GM12878 (cell line): ENCODE results near the gene VGLL4. TPM values are rescaled to one million over a fixed set of nuclear protein-coding genes. Genes with fewer than 3 reads are reported as not detected.

Experiments
- ATAC-seq: fragments of 200-7000 bp; cut with Tn5 transposase; 3 replicates; pipeline ENCODE4 v1.9.1; 2020; ENCODE audit warnings: mild to moderate bottlenecking, moderate library complexity
- BruUV-seq: library from RNA; stranded (reverse); fragments of 400-500 nt; replicated peaks from 2 replicates; lab custom pipeline; 2021; lab: Mats Ljungman, UMichigan
- CTCF ChIA-PET: fragments of 300-600 bp; sonication (Branson Sonifier 250); formaldehyde crosslinking; extraction: SDS; loops from one replicate; lab custom pipeline; 2021; ENCODE audit warnings: inconsistent platforms; lab: Yijun Ruan, JAX
- POLR2A ChIA-PET: fragments of 350-600 bp; formaldehyde crosslinking; extraction: SDS; loops from one replicate; lab custom pipeline; 2021; ENCODE audit warnings: inconsistent platforms; lab: Charles Lee
- RAD21 ChIA-PET: fragments of 300-600 bp; sonication (Branson Sonifier 250); formaldehyde crosslinking; loops from one replicate; lab custom pipeline; 2023; ENCODE audit warnings: antibody characterized with exemption; ENCODE audit not compliant: unreplicated experiment; lab: Charles Lee
- SMC1A ChIA-PET: fragments of 300-600 bp; sonication (Branson Sonifier 250); formaldehyde crosslinking; loops from one replicate; lab custom pipeline; 2023; ENCODE audit not compliant: unreplicated experiment, uncharacterized antibody; lab: Charles Lee
- DNase-seq: peaks from one replicate; pipeline ENCODE4 v3.0.0-alpha.2; 2011; ENCODE audit warnings: low read depth, low spot score
- FAIRE-seq: peaks from 3 replicates; lab custom pipeline; 2011; peaks lifted over from hg19 to GRCh38; lab: Jason Lieb, UNC
- H2AFZ ChIP-seq: 2 replicates; pipeline ENCODE4 v1.6.0; 2011; ENCODE audit warnings: low read depth, low read length, control low read depth; ENCODE audit not compliant: control insufficient read depth
- H3K27ac ChIP-seq: 2 replicates; pipeline ENCODE4 v1.5.1; 2011; ENCODE audit warnings: control low read depth; ENCODE audit not compliant: control insufficient read depth, insufficient read depth
- H3K27me3 ChIP-seq, 2 experiments: replicated peaks in 1 of 2; 2 replicates each; pipeline versions ENCODE4 v1.6.0 to v1.6.1; 2011; ENCODE audit warnings: low read length in 1 of 2; ENCODE audit not compliant: control insufficient read depth in 2 of 2, insufficient read depth in 2 of 2
- H3K36me3 ChIP-seq, 2 experiments: 2 replicates each; pipeline ENCODE4 v1.5.1; 2011; ENCODE audit warnings: low read length in 1 of 2; ENCODE audit not compliant: control insufficient read depth in 2 of 2, insufficient read depth in 2 of 2
- H3K4me1 ChIP-seq: 2 replicates; pipeline ENCODE4 v1.6.1; 2011; ENCODE audit warnings: mild to moderate bottlenecking, low read length, moderate library complexity, mixed read lengths; ENCODE audit not compliant: control insufficient read depth, insufficient read depth
- H3K4me2 ChIP-seq: 2 replicates; pipeline ENCODE4 v1.6.0; 2011; ENCODE audit warnings: control low read depth; ENCODE audit not compliant: control insufficient read depth, insufficient read depth
- H3K4me3 ChIP-seq: fragments of 200-600 bp; sonication (generic); 2 replicates; pipeline ENCODE4 v1.5.1; 2016
- H3K79me2 ChIP-seq: 2 replicates; pipeline ENCODE4 v1.6.0; 2011; ENCODE audit warnings: low read length; ENCODE audit not compliant: control insufficient read depth, insufficient read depth
- H3K9ac ChIP-seq: 2 replicates; pipeline ENCODE4 v1.8.0; 2011; ENCODE audit warnings: low read length, control low read depth, mixed read lengths; ENCODE audit not compliant: control insufficient read depth, insufficient read depth
- H3K9me3 ChIP-seq: replicated peaks from 3 replicates; pipeline ENCODE4 v1.5.1; 2011; ENCODE audit warnings: mild to moderate bottlenecking, low read length; ENCODE audit not compliant: control insufficient read depth, insufficient read depth
- H4K20me1 ChIP-seq: 2 replicates; pipeline ENCODE4 v1.6.0; 2011; ENCODE audit not compliant: control insufficient read depth, insufficient read depth
- BMI1 ChIP-seq: fragments of 450-650 bp; IDR thresholded peaks from 2 replicates; pipeline ENCODE4 v1.6.1; 2016; ENCODE audit warnings: mild to moderate bottlenecking, moderate library complexity, borderline replicate concordance
- BRCA1 ChIP-seq: IDR thresholded peaks from 2 replicates; pipeline ENCODE4 v1.6.1; 2011; ENCODE audit warnings: low read depth, low read length, improper control_type of control experiment
- IKZF1 ChIP-seq: fragments of 450-650 bp; conservative IDR thresholded peaks from 2 replicates; pipeline ENCODE4 v1.6.1; 2017; ENCODE audit warnings: antibody characterized with exemption, mild to moderate bottlenecking
- MYC ChIP-seq: IDR thresholded peaks from 2 replicates; pipeline ENCODE4 v1.6.1; 2011; ENCODE audit warnings: mild to moderate bottlenecking, low read length, moderate library complexity, inconsistent platforms; ENCODE audit not compliant: insufficient read depth, insufficient replicate concordance, insufficient read length, severe bottlenecking
- NR2F1 ChIP-seq: fragments of 450-650 bp; conservative IDR thresholded peaks from 2 replicates; pipeline ENCODE4 v1.6.1; 2017; ENCODE audit warnings: mild to moderate bottlenecking
- PML ChIP-seq: IDR thresholded peaks from 2 replicates; pipeline ENCODE4 v1.6.1; 2012; ENCODE audit warnings: low read length, inconsistent platforms
- SPI1 ChIP-seq: IDR thresholded peaks from 2 replicates; pipeline ENCODE4 v1.6.1; 2011; ENCODE audit warnings: low read depth, mild to moderate bottlenecking, low read length, moderate library complexity, borderline replicate concordance; ENCODE audit not compliant: insufficient read depth
- ZZZ3 ChIP-seq: IDR thresholded peaks from 2 replicates; pipeline ENCODE4 v1.6.1; 2011; ENCODE audit warnings: low read depth; ENCODE audit not compliant: control insufficient read depth, insufficient read length
- WGBS: methylation state at CpG from one replicate; pipeline ENCODE4 v1.1.6; 2016; ENCODE audit warnings: low lambda C conversion rate; ENCODE audit not compliant: insufficient replicate concordance, insufficient coverage; ENCODE audit errors: missing lambda C conversion rate; 5-methylcytosine and 5-hydroxymethylcytosine counted together
- in situ Hi-C: fragments of 300-500 bp; cut with MboI; formaldehyde crosslinking; loops from 9 replicates; pipeline ENCODE4 v1.14.3; 2018; ENCODE audit warnings: mixed read lengths
- intact Hi-C: fragments of 100-400 bp; cut with micrococcal nuclease; formaldehyde crosslinking; loops from one replicate; pipeline ENCODE4 v1.14.2; 2022; ENCODE audit not compliant: unreplicated experiment
- polyA plus RNA-seq, 11 experiments: library from polyadenylated mRNA; depleted of rRNA in 4 of 11; unstranded in 6 of 11; stranded (reverse) in 5 of 11; fragments of >200 nt; fragmentation: Nextera tagmentation in 4 of 11; fragmentation: Illumina TruSeq in 1 of 11; extraction: Ambion mirVana in 4 of 11; extraction: Trizol in 1 of 11; gene quantifications; 1 replicate in 1 of 11; 2 replicates in 10 of 11; pipeline versions ENCODE4 v1.2.1 to v1.2.3, GENCODE V29; 2011 to 2016; ENCODE audit warnings: inconsistent platforms in 2 of 11, missing spikeins in 2 of 11, low read depth in 1 of 11
- total RNA-seq, 4 experiments: library from RNA; depleted of rRNA in 3 of 4; stranded (reverse); fragments of >200 nt in 3 of 4; fragmentation: Illumina TruSeq in 1 of 4; extraction: Trizol in 1 of 4; gene quantifications; 2 replicates each; pipeline versions ENCODE4 v1.2.1 to v1.2.3, GENCODE V29; 2013 to 2021
- TF ChIP-seq, protein P1 (sequence below): fragments of 450-650 bp; IDR thresholded peaks from 2 replicates; pipeline ENCODE4 v1.6.1; 2014; ENCODE audit warnings: mild to moderate bottlenecking

Gene VGLL4
- total and polyA plus RNA-seq, 10 of the 15 experiments (the other 5 are each of a cell fraction or from before 2014, with no cell fraction given): 0.44 to 38.1 (median 16.1) TPM

DNA sequence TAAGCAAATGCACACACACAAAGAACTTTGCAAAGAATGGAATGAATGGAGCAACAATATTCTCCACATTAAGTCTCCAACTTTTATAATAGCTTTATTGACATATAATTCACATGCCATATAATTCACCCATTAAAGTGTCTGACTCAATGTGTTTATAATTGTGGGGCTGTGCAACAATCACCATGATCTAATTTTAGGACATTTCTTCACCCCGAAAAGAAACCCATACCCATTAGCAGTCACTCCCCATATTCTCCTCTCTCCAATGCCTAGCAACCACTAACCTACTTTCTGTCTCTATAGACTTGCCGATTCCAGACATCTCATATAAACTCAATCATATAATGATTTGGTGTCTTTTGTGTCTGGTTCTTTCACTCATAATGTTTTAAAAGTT lies 22.6 kb downstream of the VGLL4 start:
- ChIA-PET POLR2A (interaction anchor here (0.6 to 2.9 kb wide), 2 partner anchors 18 to 59 kb away, joined by 5 to 12 read pairs; no protein-coding TSS in a partner anchor), RAD21 (no interaction called here), SMC1A (interaction anchor here (0.6 to 1.9 kb wide), 5 partner anchors 15 to 64 kb away, joined by 3 to 8 read pairs (median 4); partner anchors contain the start of gene VGLL4), CTCF (interaction anchor here (1.0 to 1.7 kb wide), 3 partner anchors 8 to 30 kb away, joined by 3 to 5 read pairs (median 3); partner anchors contain the start of gene VGLL4)
- Histone ChIP-seq H3K4me1 (peaks cover 33% of the 10 kb centered on the region), H3K4me3 (no peak overlapping the region), H2AFZ (no peak overlapping the region), H4K20me1 (peaks cover 10% of the 10 kb centered on the region), H3K27me3 (no peaks in the 10 kb centered on the region), H3K9ac (no peak overlapping the region), H3K9me3 (peaks cover 2% of the 10 kb centered on the region; the same call in 1 of the 3 replicates), H3K36me3 (no peaks in the 10 kb centered on the region; a peak in 2 of 4 replicates), H3K79me2 (peaks cover 97% of the 10 kb centered on the region), H3K4me2 (no peak overlapping the region), H3K27ac (no peak overlapping the region)
- TF ChIP-seq NR2F1 (no peak), MYC (no peak), BRCA1 (no peak)
- intact Hi-C loops (no loop called here), in situ Hi-C loops (no loop called here)
- FAIRE-seq (no peak), ATAC-seq (no peak), DNase-seq (no peak)
- 89% methylated on average over 2 of the region's 2 CpGs for WGBS
- BruUV-seq: no TSS peak

DNA sequence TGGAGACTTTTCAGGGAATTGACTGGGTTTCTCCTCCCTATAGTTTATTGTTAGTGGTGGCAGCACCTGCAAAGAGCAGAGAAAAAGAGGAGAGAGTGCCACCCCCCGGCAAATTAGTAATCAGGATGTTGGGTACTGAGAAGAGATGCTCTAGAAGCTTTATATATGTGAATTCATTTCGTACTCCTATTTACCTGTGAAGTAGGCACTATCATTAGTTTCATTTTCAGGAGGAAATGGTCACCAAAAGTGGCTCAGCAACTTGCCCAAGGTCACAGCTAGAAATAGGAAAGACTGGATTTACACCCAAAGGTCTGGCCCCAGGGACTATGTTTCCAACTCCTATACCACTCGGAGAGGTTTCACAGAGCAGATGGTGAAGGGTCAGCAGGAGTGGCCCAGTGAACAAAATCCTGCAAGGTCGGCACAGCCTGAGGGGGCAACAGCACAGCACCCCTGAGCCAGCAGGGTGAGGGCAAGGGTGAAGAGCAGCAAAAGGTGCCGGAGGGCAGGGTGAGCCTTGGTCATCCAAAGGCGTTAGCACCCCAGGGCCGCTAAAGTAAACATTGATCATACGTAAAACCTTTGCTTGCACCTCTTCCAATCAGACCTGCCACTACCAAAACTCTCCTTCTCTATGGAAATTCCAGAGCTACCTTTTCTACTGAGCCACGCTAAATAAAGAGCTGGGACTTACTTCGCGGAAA lies 23.6 kb downstream of the VGLL4 start:
- intact Hi-C loops: no loop called here
- CTCF ChIA-PET: interaction anchor here (0.6 to 1.7 kb wide), 6 partner anchors 9 to 81 kb away, joined by 3 to 5 read pairs (median 3); partner anchors contain the start of gene VGLL4
- Histone ChIP-seq H3K27me3 (no peaks in the 10 kb centered on the region), H3K9me3 (peaks cover 2% of the 10 kb centered on the region; the same call in 1 of the 3 replicates), H3K9ac (no peak overlapping the region), H3K36me3 (no peaks in the 10 kb centered on the region; a peak in 2 of 4 replicates), H3K79me2 (peaks cover 96% of the 10 kb centered on the region), H2AFZ (no peak overlapping the region), H3K27ac (no peak overlapping the region), H4K20me1 (peaks cover 10% of the 10 kb centered on the region), H3K4me1 (peaks cover 27% of the 10 kb centered on the region), H3K4me2 (no peak overlapping the region; the same call in 1 of the 2 replicates), H3K4me3 (no peak overlapping the region)
- FAIRE-seq (no peak), DNase-seq (no peak), ATAC-seq (peak; percentile 69)
- no TSS peak for BruUV-seq
- WGBS: 81% methylated on average over 11 of the region's 11 CpGs
- in situ Hi-C loops: no loop called here
- RAD21 ChIA-PET: no interaction called here
- POLR2A ChIA-PET: interaction anchor here (0.6 to 0.7 kb wide), 2 partner anchors 13 to 303 kb away, joined by 3 read pairs; no protein-coding TSS in a partner anchor
- SMC1A ChIA-PET: interaction anchor here (1.4 to 3.6 kb wide), 5 partner anchors 14 to 50 kb away, joined by 3 to 11 read pairs (median 5); partner anchors contain the start of gene VGLL4
- TF ChIP-seq ZZZ3 (no peak), IKZF1 (peak; percentile 47), BMI1 (no peak), SPI1 (peak; percentile 52; the same call in 1 of the 2 replicates), PML (no peak)
- TF ChIP-seq, protein P1, sequence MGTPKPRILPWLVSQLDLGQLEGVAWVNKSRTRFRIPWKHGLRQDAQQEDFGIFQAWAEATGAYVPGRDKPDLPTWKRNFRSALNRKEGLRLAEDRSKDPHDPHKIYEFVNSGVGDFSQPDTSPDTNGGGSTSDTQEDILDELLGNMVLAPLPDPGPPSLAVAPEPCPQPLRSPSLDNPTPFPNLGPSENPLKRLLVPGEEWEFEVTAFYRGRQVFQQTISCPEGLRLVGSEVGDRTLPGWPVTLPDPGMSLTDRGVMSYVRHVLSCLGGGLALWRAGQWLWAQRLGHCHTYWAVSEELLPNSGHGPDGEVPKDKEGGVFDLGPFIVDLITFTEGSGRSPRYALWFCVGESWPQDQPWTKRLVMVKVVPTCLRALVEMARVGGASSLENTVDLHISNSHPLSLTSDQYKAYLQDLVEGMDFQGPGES: no peak
